ENCODE results near the gene FTSJ1. TPM values are rescaled to one million over a fixed set of nuclear protein-coding genes. Genes with fewer than 3 reads are reported as not detected.

The FTSJ1 gene
- total and polyA plus RNA-seq, 3 donors from 2014 or later: 38.0 to 50.9 (median 46.4) TPM

- 61 to 75% methylated on average over 4 of the region's 4 CpGs for WGBS, 2 donors
- no peaks in the 10 kb centered on the region for H3K9me3 ChIP-seq
- H3K27ac ChIP-seq: no peak overlapping the region
- no peak for DNase-seq
- H3K4me1 ChIP-seq: no peaks in the 10 kb centered on the region
- intact Hi-C loops (cut with DNase I; ENCODE audit: low total_unique reads): no loop called here
- no peaks in the 10 kb centered on the region for H3K36me3 ChIP-seq (ENCODE audit: low read depth, missing control alignments)
- H3K4me3 ChIP-seq: no peak overlapping the region
- TF ChIP-seq CTCF (IDR thresholded peaks at IDR 0.05) (no peak), POLR2A (IDR thresholded peaks at IDR 0.05) (no peak)
- no peaks in the 10 kb centered on the region for H3K27me3 ChIP-seq
These were observed 24.3 kb upstream of the FTSJ1 start for GRCh38 chrX:48451708-48452107.

GRCh38 chrX:48456628-48457331, 19.2 kb upstream of the FTSJ1 start:
- Histone ChIP-seq H3K9me3 (no peaks in the 10 kb centered on the region), H3K27ac (no peak overlapping the region), H3K4me3 (no peak overlapping the region), H3K27me3 (no peaks in the 10 kb centered on the region), H3K36me3 (ENCODE audit: low read depth, missing control alignments) (no peaks in the 10 kb centered on the region), H3K4me1 (no peaks in the 10 kb centered on the region)
- intact Hi-C loops (cut with DNase I; ENCODE audit: low total_unique reads): no loop called here
- no peak for DNase-seq
- WGBS, 2 donors: 90 to 91% methylated on average over 6 of the region's 6 CpGs
- no peak for TF ChIP-seq POLR2A (IDR thresholded peaks at IDR 0.05)
- no peak for TF ChIP-seq CTCF (IDR thresholded peaks at IDR 0.05)

DNA sequence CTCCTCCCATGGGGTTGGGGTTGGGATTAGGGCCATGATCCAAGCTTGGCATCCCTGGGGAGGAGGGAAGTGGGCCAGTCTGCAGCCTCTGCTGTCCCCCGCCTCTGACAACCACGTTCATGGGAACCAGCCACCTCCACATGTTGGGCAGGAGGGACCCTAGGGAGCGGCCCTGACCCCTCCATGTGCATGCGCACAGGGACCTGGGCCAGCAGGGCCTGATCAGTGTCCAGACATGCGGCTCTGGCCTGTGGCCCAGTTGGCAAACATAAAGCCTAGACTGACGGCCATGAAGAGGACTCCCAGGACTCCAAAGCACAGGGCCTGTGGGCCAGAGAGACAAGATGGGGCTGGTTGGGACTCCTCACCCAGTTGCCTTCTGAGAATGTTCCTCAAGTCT, 17.3 kb upstream of the FTSJ1 start:
- DNase-seq: no peak
- H3K4me3 ChIP-seq: no peak overlapping the region
- H3K27me3 ChIP-seq: no peaks in the 10 kb centered on the region
- 47% methylated on average over 6 of the region's 6 CpGs; no CpG with 5 or more reads in 1 of the 2 donors for WGBS, 2 donors
- no peaks in the 10 kb centered on the region for H3K9me3 ChIP-seq
- intact Hi-C loops (cut with DNase I; ENCODE audit: low total_unique reads): no loop called here
- no peaks in the 10 kb centered on the region for H3K4me1 ChIP-seq
- no peak overlapping the region for H3K27ac ChIP-seq
- H3K36me3 ChIP-seq (ENCODE audit: low read depth, missing control alignments): no peaks in the 10 kb centered on the region
- TF ChIP-seq CTCF (IDR thresholded peaks at IDR 0.05): no peak
- no peak for TF ChIP-seq POLR2A (IDR thresholded peaks at IDR 0.05)

DNA sequence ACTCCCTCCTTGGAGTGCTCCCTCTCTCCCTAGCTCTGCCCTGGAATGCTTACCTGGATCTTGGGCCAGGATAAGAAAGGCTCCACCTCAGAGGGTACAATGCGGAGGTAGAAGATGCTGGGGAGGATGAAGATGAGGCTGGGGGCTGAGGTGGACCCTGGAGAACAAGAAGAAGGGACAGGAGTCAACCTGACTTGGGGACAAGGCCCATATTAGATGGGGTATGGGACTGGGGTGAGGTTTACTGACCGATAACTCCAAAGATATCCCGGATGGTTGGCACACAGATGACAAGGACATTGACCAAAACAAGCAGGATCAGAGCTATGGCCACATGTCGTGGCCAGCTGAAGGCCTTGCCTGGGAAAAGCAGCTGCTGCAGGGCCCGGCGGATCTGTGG, 16.5 kb upstream of the FTSJ1 start:
- 97 to 100% methylated on average over 1 to 6 of the region's 6 CpGs for WGBS, 2 donors
- Histone ChIP-seq H3K9me3 (no peaks in the 10 kb centered on the region), H3K4me3 (no peak overlapping the region), H3K27ac (no peak overlapping the region), H3K36me3 (ENCODE audit: low read depth, missing control alignments) (no peaks in the 10 kb centered on the region), H3K27me3 (no peaks in the 10 kb centered on the region), H3K4me1 (no peaks in the 10 kb centered on the region)
- DNase-seq: no peak
- intact Hi-C loops (cut with DNase I; ENCODE audit: low total_unique reads): no loop called here
- no peak for TF ChIP-seq CTCF (IDR thresholded peaks at IDR 0.05)
- TF ChIP-seq POLR2A (IDR thresholded peaks at IDR 0.05): no peak

GRCh38 chrX:48460031-48460430, 16.0 kb upstream of the FTSJ1 start:
- H3K36me3 ChIP-seq (ENCODE audit: low read depth, missing control alignments): no peaks in the 10 kb centered on the region
- intact Hi-C loops (cut with DNase I; ENCODE audit: low total_unique reads): no loop called here
- DNase-seq: no peak
- no peaks in the 10 kb centered on the region for H3K9me3 ChIP-seq
- 96 to 98% methylated on average over 3 of the region's 3 CpGs for WGBS, 2 donors
- H3K27me3 ChIP-seq: no peaks in the 10 kb centered on the region
- no peaks in the 10 kb centered on the region for H3K4me1 ChIP-seq
- TF ChIP-seq POLR2A (IDR thresholded peaks at IDR 0.05) (no peak), CTCF (IDR thresholded peaks at IDR 0.05) (no peak)
- H3K27ac ChIP-seq: no peak overlapping the region
- H3K4me3 ChIP-seq: no peak overlapping the region
